GM18508 (cell line): ENCODE measurements around the gene COX10.
"Not testable (repeated sequence)": the region's sequence is repeated elsewhere in the genome, so short reads cannot be mapped to it uniquely, and the experiment has no call there.

Experiments
- ATAC-seq: cut with Tn5 transposase; IDR thresholded peaks from one replicate; pipeline ENCODE4 v1.9.1; 2021; ENCODE audit warnings: moderate number of reproducible peaks; ENCODE audit not compliant: insufficient read depth, unreplicated experiment

COX10 gene

DNA sequence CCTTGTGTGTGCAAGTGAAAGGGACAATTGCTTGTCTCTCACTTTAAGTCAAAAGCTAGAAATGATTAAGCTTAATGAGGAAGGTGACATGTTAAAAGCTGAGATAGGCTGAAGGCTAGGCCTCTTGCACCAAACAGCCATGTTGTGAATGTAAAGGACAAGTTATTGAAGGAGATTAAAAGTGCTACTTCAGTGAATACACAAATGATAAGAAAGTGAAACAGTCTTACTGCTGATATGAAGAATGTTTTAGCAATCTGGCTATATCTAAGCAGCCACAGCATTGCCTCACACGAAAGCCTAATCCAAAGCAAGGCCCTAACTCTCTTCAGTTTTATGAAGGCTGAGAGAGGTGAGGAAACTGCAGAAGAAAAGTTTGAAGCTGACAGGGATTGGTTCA is 96.3 kb downstream of the COX10 start:
- no peak for ATAC-seq

- not testable (repeated sequence) for ATAC-seq
These were observed 98.5 kb downstream of the COX10 start for GRCh38 chr17:14167831-14168230.

GRCh38 chr17:14168582-14168981 is 99.3 kb downstream of the COX10 start:
- no peak for ATAC-seq

DNA sequence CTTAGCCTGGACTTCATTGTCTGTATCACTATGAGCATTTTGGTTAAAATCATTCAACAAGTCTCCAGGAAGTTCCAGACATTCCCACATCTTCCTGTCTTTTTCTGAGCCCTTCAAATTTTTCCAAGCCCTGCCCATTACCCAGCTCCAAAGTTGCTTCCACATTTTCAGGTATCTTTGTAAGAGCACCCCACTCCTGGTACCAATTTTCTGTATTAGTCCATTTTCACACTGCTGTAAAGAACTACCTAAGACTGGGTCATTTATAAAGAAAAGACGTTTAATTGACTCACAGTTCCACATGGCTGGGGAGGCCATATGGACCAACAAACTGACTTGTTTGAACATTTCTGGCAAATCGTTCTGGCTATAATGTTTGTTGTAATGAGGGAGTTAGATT is 100.0 kb downstream of the COX10 start:
- ATAC-seq: no peak

- ATAC-seq: no peak
These were observed 100.6 kb downstream of the COX10 start for GRCh38 chr17:14169901-14170300.

DNA sequence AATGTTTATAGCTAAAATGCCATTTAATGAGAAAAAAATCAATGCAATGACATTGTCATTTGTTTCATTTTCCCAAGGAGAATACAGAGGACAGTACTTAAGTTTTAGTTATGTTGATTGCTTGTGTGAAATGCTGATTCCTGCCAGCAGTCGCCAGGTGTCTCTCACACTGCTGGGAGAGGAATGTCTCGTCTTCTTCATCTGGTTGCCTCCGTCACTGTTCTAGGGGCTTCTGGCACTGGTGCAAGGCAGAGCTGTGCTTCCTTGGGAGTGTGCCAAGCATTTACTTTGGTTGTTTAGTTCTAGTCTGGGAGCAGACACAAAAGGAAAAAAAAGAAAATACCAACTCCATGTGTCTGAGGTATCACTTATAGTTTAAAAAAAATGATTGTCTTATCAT is 107.7 kb downstream of the COX10 start:
- ATAC-seq: not testable (repeated sequence)

GRCh38 chr17:14177801-14178200 is 108.5 kb downstream of the COX10 start:
- ATAC-seq: not testable (repeated sequence)

- ATAC-seq: not testable (repeated sequence)
These were observed 110.6 kb downstream of the COX10 start for GRCh38 chr17:14179951-14180350.

DNA sequence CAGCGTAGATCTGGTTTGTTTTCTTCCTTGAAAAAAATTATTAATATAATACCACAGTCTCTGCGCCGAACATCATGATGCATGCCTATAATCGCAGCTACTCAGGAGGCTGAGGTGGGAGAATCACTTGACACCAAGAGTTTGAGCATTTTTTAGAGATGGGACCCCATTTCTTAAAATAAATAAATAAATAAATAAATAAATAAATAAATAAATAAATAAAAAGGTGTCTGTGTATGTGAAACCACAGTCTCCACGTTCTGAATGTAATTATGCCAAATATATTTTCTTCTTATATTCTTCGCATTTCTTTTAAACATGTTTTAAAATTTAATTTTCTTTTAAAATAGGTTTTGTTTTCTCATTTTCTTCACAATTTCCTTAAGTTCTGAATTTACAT is 112.8 kb downstream of the COX10 start:
- ATAC-seq: not testable (repeated sequence)

- ATAC-seq: not testable (repeated sequence)
These were observed 115.2 kb downstream of the COX10 start for GRCh38 chr17:14184536-14184935.

- ATAC-seq: not testable (repeated sequence)
These were observed 117.1 kb downstream of the COX10 start for GRCh38 chr17:14186443-14186842.

GRCh38 chr17:14190774-14191173 is 121.5 kb downstream of the COX10 start:
- ATAC-seq: not testable (repeated sequence)

GRCh38 chr17:14191469-14191868 is 122.2 kb downstream of the COX10 start:
- ATAC-seq: not testable (repeated sequence)

- not testable (repeated sequence) for ATAC-seq
These were observed 122.7 kb downstream of the COX10 start for GRCh38 chr17:14192039-14192438.

GRCh38 chr17:14192636-14193344 is 123.5 kb downstream of the COX10 start:
- ATAC-seq: not testable (repeated sequence)

DNA sequence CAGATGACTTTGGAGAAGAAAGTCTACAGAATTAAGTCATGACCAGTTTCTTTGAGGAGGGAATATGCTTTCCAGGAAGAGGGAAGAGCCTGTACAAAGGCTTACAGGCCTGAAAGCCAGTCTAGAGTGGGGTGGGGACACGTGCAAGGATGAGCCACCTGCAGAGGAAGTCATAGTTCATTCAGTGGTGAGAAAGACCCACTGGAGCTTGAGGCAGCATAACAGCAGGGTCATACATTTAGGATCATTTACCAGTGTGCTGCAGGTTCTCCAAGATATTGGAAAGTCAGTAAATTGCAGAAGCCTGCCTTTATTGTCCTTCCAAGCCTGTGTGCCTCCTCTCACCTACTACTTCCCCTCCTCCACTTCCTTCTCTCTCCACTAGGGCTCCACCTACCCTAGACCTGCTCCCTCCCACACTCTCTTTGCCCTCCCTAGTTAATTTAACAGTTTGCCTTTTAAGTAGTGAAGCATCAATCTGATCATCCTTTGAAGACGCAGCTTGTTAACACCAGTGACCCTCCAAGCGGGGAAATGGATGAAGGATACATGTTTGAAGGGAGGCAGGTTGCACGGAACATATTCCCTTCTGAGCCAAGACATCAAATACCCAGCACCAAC is 127.2 kb downstream of the COX10 start:
- ATAC-seq: no peak

DNA sequence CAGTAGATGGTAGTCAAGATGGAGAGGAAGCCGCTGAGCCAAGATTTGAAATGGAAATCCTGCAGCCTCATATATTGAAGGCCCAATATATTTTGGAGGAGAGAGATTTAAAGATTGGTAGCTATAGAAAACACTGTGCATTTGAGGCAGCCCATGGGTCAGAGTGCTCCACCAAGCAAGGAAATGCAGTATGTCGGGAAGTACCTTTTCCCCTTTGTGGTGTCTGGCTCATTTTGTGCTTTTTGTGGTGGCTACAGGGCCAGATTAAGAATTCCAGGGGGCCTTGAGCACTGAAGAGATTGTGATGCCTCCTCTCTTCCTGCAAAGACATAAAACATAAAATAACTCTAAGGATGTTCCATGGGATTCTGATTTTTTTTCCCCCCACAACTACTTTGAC is 127.8 kb downstream of the COX10 start:
- no peak for ATAC-seq

DNA sequence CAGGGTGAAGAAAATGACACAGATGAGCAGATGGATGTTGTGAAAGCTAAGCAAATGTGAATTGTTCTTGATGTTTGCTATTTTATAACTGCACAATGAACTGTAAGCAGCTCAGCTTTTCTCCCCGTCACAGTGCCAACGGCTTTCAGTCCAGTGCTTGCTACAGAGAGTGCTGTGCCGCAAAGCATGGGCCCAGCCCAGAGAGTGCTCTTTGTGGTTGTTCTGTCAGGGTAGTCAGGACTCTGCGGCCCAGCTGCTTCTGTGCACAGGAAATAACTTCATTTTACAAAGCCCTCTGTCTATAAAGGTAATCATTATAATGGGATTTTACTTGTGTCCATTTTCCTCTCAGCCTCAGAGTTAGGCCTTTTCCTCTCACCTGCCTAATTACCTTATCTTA is 128.3 kb downstream of the COX10 start:
- no peak for ATAC-seq

- ATAC-seq: no peak
These were observed 128.7 kb downstream of the COX10 start for GRCh38 chr17:14198013-14198412.

DNA sequence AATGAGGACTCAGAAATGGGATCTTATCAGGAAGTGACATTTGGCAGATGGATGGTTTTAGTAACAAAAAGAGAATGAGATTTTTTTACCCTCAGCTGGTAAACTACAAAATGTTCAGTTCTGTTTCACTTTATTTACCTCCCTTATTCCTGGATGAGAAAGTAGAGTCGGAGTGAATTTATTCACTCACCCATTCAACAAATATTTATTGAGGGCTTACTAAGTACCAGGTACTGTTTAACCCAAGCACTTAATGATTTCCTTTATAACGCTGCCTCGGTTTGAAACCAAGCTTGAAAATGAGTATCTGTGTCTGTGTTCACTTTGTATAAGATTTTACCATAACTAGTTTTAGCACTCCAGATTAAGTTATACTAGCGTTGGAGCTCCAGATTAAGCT is 129.3 kb downstream of the COX10 start:
- ATAC-seq: no peak

DNA sequence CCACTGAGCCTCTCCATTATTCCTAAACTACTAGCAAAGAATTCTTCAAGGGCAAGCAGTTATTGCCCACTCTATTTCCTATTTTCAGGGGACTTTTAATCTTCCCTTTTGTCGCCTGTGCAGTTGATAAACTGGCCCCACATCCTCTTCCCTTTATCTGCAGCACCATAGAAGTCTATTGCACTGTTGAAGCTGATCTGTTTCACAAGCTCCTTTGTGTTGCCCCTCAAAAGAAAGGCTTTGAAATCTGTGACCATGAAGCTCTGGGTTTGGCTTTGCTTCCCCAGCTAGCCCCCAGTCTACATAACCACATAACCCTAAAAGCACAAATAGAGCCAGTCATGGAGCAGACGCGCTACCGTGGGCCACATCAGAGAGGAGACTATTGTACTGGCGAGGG is 130.3 kb downstream of the COX10 start:
- no peak for ATAC-seq

DNA sequence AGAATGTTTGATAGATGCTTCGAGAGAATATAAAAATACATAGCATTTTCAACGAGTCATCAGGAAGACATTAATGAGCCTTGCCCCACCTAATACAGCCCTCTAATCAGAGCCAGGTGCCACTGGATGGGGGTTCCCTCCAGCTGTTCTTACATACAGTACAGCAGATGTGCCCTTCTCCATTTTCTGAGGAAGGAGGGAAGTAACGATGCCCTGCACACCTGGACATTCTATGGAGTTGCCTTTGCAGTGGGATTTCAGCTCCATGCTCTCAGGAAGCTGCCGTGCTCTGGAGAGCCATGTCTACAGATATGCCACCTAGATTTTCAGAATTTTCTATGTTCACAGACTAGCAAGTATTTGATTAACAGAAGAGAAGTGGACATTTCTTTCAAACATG is 131.1 kb downstream of the COX10 start:
- no peak for ATAC-seq
